NCI-H69 (cell line): ENCODE results near the gene AFF2.

Source experiments
- DNase-seq: peaks from one replicate; lab custom pipeline; 2025; lab: John Stamatoyannopoulos, UW

AFF2 gene

GRCh38 chrX:148588649-148589310 lies 88.4 kb downstream of the AFF2 start:
- DNase-seq, result no peak

- DNase-seq, result peak; percentile 5
These were observed 92.2 kb downstream of the AFF2 start for GRCh38 chrX:148592595-148592994.

- DNase-seq, result no peak
These were observed 92.7 kb downstream of the AFF2 start for GRCh38 chrX:148593146-148593545.

- no peak for DNase-seq
These were observed 93.6 kb downstream of the AFF2 start for GRCh38 chrX:148593987-148594386.

GRCh38 chrX:148599404-148599803 lies 99.0 kb downstream of the AFF2 start:
- no peak for DNase-seq

GRCh38 chrX:148600131-148600530 lies 99.7 kb downstream of the AFF2 start:
- DNase-seq, result no peak

- DNase-seq, result no peak
These were observed 100.2 kb downstream of the AFF2 start for GRCh38 chrX:148600581-148600980.

GRCh38 chrX:148601034-148601433 lies 100.6 kb downstream of the AFF2 start:
- DNase-seq, result no peak

- DNase-seq, result peak; percentile 5
These were observed 109.3 kb downstream of the AFF2 start for GRCh38 chrX:148609515-148610327.

GRCh38 chrX:148610328-148610698 lies 109.9 kb downstream of the AFF2 start:
- no peak for DNase-seq

GRCh38 chrX:148611993-148612392 lies 111.6 kb downstream of the AFF2 start:
- no peak for DNase-seq

- no peak for DNase-seq
These were observed 112.0 kb downstream of the AFF2 start for GRCh38 chrX:148612431-148612830.

- no peak for DNase-seq
These were observed 113.2 kb downstream of the AFF2 start for GRCh38 chrX:148613636-148614035.

- no peak for DNase-seq
These were observed 115.1 kb downstream of the AFF2 start for GRCh38 chrX:148615491-148615890.

GRCh38 chrX:148618470-148619445 lies 118.3 kb downstream of the AFF2 start:
- DNase-seq, result no peak

GRCh38 chrX:148620023-148620422 lies 119.6 kb downstream of the AFF2 start:
- no peak for DNase-seq

- no peak for DNase-seq
These were observed 124.6 kb downstream of the AFF2 start for GRCh38 chrX:148624951-148625474.

GRCh38 chrX:148628621-148629020 lies 128.2 kb downstream of the AFF2 start:
- DNase-seq, result no peak

- no peak for DNase-seq
These were observed 129.0 kb downstream of the AFF2 start for GRCh38 chrX:148629434-148629833.

- no peak for DNase-seq
These were observed 132.0 kb downstream of the AFF2 start for GRCh38 chrX:148632444-148632843.

GRCh38 chrX:148633218-148633908 lies 132.9 kb downstream of the AFF2 start:
- no peak for DNase-seq

- no peak for DNase-seq
These were observed 134.2 kb downstream of the AFF2 start for GRCh38 chrX:148634591-148634990.
